ENCODE measurements around the gene ZNF280B. TPM values are rescaled to one million over a fixed set of nuclear protein-coding genes. Genes with fewer than 3 reads are reported as not detected.

The ZNF280B gene
- total and polyA plus RNA-seq, 10 of the 15 experiments (the other 5 are each of a cell fraction or from before 2014, with no cell fraction given) = 0.28 to 2.2 (median 1.1) TPM

DNA sequence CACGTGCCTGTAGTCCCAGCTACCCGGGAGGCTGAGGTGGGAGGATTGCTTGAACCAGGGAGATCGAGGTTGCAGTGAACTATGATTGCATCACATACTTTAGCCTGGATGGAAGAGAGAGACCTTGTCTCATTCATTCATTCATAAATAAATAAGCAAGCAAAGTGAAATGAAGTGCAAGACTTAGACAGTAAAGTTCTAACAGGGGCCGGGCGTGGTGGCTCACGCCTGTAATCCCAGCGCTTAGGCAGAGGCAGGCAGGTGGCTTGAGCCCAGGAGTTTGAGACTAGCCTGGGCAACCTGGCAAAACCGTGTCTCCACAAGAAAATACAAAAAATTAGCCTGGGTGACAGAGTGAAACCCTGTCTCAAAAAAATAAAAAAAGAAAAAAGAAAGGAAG is 13.1 kb upstream of the ZNF280B start:
- SMC1A ChIA-PET (ENCODE audit: uncharacterized antibody, unreplicated experiment) = interaction anchor here (0.7 to 1.4 kb wide), 2 partner anchors 29 to 32 kb away, joined by 3 read pairs; no protein-coding TSS in a partner anchor
- no TSS peak for BruUV-seq (replicated peaks)
- POLR2A ChIA-PET = no interaction called here

More for the DNA sequence above, 13.1 kb upstream of the ZNF280B start:
- WGBS (ENCODE audit: insufficient coverage, insufficient replicate concordance, low lambda C conversion rate, missing lambda C conversion rate) = 62% methylated on average over 8 of the region's 8 CpGs
- no peak for ATAC-seq
- in situ Hi-C loops (cut with MboI) = no loop called here
- no peaks in the 10 kb centered on the region for H3K4me1 ChIP-seq (ENCODE audit: control insufficient read depth, insufficient read depth, low read length)
- H3K4me3 ChIP-seq = no peak overlapping the region
- no peaks in the 10 kb centered on the region for H3K79me2 ChIP-seq (ENCODE audit: control insufficient read depth, insufficient read depth, low read length)
- H2AFZ ChIP-seq (ENCODE audit: control insufficient read depth, low read depth, low read length) = no peak overlapping the region
- intact Hi-C loops (cut with micrococcal nuclease; ENCODE audit: unreplicated experiment) = no loop called here
- TF ChIP-seq, protein P1, sequence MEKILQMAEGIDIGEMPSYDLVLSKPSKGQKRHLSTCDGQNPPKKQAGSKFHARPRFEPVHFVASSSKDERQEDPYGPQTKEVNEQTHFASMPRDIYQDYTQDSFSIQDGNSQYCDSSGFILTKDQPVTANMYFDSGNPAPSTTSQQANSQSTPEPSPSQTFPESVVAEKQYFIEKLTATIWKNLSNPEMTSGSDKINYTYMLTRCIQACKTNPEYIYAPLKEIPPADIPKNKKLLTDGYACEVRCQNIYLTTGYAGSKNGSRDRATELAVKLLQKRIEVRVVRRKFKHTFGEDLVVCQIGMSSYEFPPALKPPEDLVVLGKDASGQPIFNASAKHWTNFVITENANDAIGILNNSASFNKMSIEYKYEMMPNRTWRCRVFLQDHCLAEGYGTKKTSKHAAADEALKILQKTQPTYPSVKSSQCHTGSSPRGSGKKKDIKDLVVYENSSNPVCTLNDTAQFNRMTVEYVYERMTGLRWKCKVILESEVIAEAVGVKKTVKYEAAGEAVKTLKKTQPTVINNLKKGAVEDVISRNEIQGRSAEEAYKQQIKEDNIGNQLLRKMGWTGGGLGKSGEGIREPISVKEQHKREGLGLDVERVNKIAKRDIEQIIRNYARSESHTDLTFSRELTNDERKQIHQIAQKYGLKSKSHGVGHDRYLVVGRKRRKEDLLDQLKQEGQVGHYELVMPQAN (conservative IDR thresholded peaks at IDR 0.05) = no peak
- TF ChIP-seq ASH2L (IDR thresholded peaks at IDR 0.05; ENCODE audit: borderline replicate concordance, low read depth) (no peak), KLF5 (IDR thresholded peaks at IDR 0.05; ENCODE audit: partially characterized antibody) (no peak)
- no peaks in the 10 kb centered on the region for H3K27me3 ChIP-seq (replicated peaks in 1 of 2; ENCODE audit: control insufficient read depth in 2 of 2, insufficient read depth in 2 of 2, low read length in 1 of 2)
- DNase-seq (ENCODE audit: low read depth, low spot score) = no peak
- no peaks in the 10 kb centered on the region for H4K20me1 ChIP-seq (ENCODE audit: control insufficient read depth, insufficient read depth)
- H3K4me2 ChIP-seq (ENCODE audit: control insufficient read depth, insufficient read depth) = no peak overlapping the region
- no peak overlapping the region for H3K27ac ChIP-seq (ENCODE audit: control insufficient read depth, insufficient read depth)
- H3K9ac ChIP-seq (ENCODE audit: control insufficient read depth, insufficient read depth, low read length) = no peak overlapping the region
- no peak for FAIRE-seq
- RAD21 ChIA-PET (ENCODE audit: unreplicated experiment) = no interaction called here
- CTCF ChIA-PET = no interaction called here
- H3K36me3 ChIP-seq (ENCODE audit: control insufficient read depth in 2 of 2, insufficient read depth in 2 of 2, low read length in 1 of 2) = no peaks in the 10 kb centered on the region
- H3K9me3 ChIP-seq (replicated peaks; ENCODE audit: control insufficient read depth, insufficient read depth, low read length) = no peaks in the 10 kb centered on the region

All from GM12878 (cell line).